Esophagus muscularis mucosa (tissue), 4 donors: ENCODE measurements around the gene CPLX4. TPM values are rescaled to one million over a fixed set of nuclear protein-coding genes. Genes with fewer than 3 reads are reported as not detected.
"Not testable (repeated sequence)": the region's sequence is repeated elsewhere in the genome, so short reads cannot be mapped to it uniquely, and the experiment has no call there.

ENCODE experiments used
- DNase-seq: peaks from one replicate; pipeline ENCODE4 v3.0.0-alpha.2; 2017; ENCODE audit errors: extremely low spot score
- H3K27ac ChIP-seq, 4 donors: fragments of 200-600 bp; sonication (generic); replicated peaks in 1 of 4; 1 replicate in 3 of 4; 2 replicates in 1 of 4; pipeline ENCODE4 v1.5.1; 2016 to 2019; ENCODE audit warnings: mild to moderate bottlenecking in 1 of 4
- H3K27me3 ChIP-seq, 4 donors: fragments of 200-600 bp; sonication (generic); one replicate each; pipeline versions ENCODE4 v1.5.1 to v1.6.0; 2016 to 2019
- H3K36me3 ChIP-seq, 4 donors: fragments of 200-600 bp; sonication (generic); one replicate each; pipeline ENCODE4 v1.5.1; 2016 to 2019
- H3K4me1 ChIP-seq, 4 donors: fragments of 200-600 bp; sonication (generic); one replicate each; pipeline ENCODE4 v1.5.1; 2016 to 2019
- H3K4me3 ChIP-seq, 4 donors: fragments of 200-600 bp; sonication (generic); 1 replicate in 2 of 4; 2 replicates in 2 of 4; pipeline ENCODE4 v1.5.1; 2016 to 2019; ENCODE audit warnings: mild to moderate bottlenecking in 4 of 4, moderate library complexity in 1 of 4
- H3K9me3 ChIP-seq, 4 donors: fragments of 200-600 bp; sonication (generic); 1 replicate in 3 of 4; 2 replicates in 1 of 4; pipeline ENCODE4 v1.5.1; 2016 to 2019
- EP300 ChIP-seq: sonication (generic); formaldehyde crosslinking; IDR thresholded peaks from one replicate; pipeline ENCODE4 v1.6.1; 2017; ENCODE audit warnings: antibody characterized with exemption
- POLR2A ChIP-seq: fragments of 450-650 bp; IDR thresholded peaks from one replicate; pipeline ENCODE4 v1.6.1; 2017; ENCODE audit warnings: antibody characterized with exemption, moderate library complexity, mild to moderate bottlenecking, low read depth
- POLR2AphosphoS5 ChIP-seq, 2 donors: sonication (generic); formaldehyde crosslinking; IDR thresholded peaks; one replicate each; pipeline ENCODE4 v1.6.1; 2017; ENCODE audit warnings: antibody characterized with exemption in 2 of 2
- WGBS: methylation state at CpG from one replicate; pipeline ENCODE4 v1.1.5; 2018; 5-methylcytosine and 5-hydroxymethylcytosine counted together
- intact Hi-C: fragments of 100-400 bp; cut with DNase I; formaldehyde crosslinking; loops from one replicate; pipeline ENCODE4 v1.15.1; 2023
- total RNA-seq, 4 donors: library from RNA; depleted of rRNA; stranded (reverse); fragments of >200 nt; gene quantifications; one replicate each; pipeline versions ENCODE4 v1.1.0 to v1.2.1, GENCODE V29; 2016
- TF ChIP-seq, protein P1 (sequence below), 3 experiments: fragments of 200-600 bp in 2 of 3; fragments of 450-650 bp in 1 of 3; sonication (generic) in 2 of 3; IDR thresholded peaks; one replicate each; pipeline ENCODE4 v1.5.1; 2017 to 2019; ENCODE audit warnings: antibody characterized with exemption in 3 of 3, mild to moderate bottlenecking in 2 of 3, moderate library complexity in 1 of 3

CPLX4 gene
- total RNA-seq, 4 donors from 2014 or later: not detected

DNA sequence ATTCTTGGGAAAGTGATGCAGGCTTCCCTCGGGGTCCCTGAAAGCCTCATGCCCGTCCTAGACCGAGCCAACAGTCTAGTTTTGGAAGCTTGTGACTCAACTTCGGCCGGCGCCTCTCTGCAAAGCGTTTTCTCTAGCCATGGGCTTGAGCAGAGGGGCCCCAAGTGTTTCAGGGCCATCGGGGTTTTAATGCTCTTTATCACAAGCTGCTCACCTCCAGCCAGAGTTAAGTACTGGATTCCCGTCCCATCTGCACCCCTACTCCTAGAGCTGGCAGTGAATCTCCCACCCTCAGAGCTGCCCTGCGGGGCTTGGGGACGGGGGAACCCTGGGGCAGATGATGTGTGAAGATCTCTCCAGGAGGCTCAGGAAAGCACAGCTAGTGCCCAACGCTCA is 52.5 kb downstream of the CPLX4 start:
- intact Hi-C loops: no loop called here
- peaks cover 0 to 87% (median 62%) of the 10 kb centered on the region in 4 donors for H3K27me3 ChIP-seq
- H3K9me3 ChIP-seq: no peaks in the 10 kb centered on the region
- DNase-seq: no peak
- H3K36me3 ChIP-seq: no peaks in the 10 kb centered on the region
- WGBS: 15% methylated on average over 11 of the region's 12 CpGs
- H3K4me1 ChIP-seq: peaks cover 12 to 35% (median 34%) of the 10 kb centered on the region in 4 donors
- TF ChIP-seq POLR2A (no peak), EP300 (no peak), POLR2AphosphoS5 (IDR thresholded peaks at IDR 0.05) (no peak)
- TF ChIP-seq, protein P1, sequence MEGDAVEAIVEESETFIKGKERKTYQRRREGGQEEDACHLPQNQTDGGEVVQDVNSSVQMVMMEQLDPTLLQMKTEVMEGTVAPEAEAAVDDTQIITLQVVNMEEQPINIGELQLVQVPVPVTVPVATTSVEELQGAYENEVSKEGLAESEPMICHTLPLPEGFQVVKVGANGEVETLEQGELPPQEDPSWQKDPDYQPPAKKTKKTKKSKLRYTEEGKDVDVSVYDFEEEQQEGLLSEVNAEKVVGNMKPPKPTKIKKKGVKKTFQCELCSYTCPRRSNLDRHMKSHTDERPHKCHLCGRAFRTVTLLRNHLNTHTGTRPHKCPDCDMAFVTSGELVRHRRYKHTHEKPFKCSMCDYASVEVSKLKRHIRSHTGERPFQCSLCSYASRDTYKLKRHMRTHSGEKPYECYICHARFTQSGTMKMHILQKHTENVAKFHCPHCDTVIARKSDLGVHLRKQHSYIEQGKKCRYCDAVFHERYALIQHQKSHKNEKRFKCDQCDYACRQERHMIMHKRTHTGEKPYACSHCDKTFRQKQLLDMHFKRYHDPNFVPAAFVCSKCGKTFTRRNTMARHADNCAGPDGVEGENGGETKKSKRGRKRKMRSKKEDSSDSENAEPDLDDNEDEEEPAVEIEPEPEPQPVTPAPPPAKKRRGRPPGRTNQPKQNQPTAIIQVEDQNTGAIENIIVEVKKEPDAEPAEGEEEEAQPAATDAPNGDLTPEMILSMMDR (IDR thresholded peaks at IDR 0.05): no peak
- no peak overlapping the region for H3K4me3 ChIP-seq
- no peak overlapping the region for H3K27ac ChIP-seq

DNA sequence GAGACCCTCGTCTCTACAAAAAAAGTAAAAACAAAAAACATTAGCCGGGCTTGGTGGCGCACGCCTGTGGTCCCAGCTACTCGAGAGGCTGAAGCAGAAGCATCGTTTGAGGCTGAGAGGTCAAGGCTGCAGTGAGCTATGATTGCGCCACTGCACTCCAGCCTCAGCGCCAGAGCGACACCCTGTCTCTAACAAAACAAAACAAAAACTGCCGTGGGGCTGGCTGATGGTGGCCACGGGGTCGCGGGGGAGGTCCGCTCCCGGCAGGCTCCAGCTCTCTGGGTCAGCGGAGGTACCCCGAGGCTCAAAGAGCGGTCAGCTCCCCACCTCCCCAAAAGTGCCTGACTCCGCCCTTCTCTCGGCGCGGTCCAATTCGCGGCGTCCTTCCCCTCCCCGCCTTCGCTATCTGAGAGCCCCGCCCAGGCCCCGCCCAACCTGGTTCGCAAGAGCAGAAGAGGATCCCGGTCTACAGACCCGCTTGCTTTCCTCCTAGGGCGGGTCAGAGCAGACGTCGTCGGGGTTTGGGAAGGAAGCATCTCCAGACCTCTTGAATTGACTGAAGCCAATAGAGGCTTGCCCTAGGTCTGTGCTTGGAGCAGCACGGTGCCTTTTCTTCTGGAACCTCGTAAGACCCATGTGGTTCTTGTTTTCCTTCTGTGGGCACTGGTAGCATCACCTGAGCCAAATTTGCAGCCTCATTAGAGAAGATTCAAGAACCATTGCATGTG is 53.0 kb downstream of the CPLX4 start:
- Histone ChIP-seq H3K4me1 (peaks cover 12 to 35% (median 34%) of the 10 kb centered on the region in 4 donors), H3K9me3 (no peaks in the 10 kb centered on the region), H3K27ac (no peak overlapping the region), H3K4me3 (peak overlapping the region; percentile 12 to 44 (median 22)), H3K36me3 (no peaks in the 10 kb centered on the region), H3K27me3 (peaks cover 0 to 81% (median 57%) of the 10 kb centered on the region in 4 donors)
- WGBS: 3% methylated on average over 12 of the region's 38 CpGs
- TF ChIP-seq, protein P1 (IDR thresholded peaks at IDR 0.05): no peak
- TF ChIP-seq POLR2AphosphoS5 (IDR thresholded peaks at IDR 0.05) (no peak), POLR2A (no peak), EP300 (no peak)
- DNase-seq: no peak
- intact Hi-C loops: no loop called here

DNA sequence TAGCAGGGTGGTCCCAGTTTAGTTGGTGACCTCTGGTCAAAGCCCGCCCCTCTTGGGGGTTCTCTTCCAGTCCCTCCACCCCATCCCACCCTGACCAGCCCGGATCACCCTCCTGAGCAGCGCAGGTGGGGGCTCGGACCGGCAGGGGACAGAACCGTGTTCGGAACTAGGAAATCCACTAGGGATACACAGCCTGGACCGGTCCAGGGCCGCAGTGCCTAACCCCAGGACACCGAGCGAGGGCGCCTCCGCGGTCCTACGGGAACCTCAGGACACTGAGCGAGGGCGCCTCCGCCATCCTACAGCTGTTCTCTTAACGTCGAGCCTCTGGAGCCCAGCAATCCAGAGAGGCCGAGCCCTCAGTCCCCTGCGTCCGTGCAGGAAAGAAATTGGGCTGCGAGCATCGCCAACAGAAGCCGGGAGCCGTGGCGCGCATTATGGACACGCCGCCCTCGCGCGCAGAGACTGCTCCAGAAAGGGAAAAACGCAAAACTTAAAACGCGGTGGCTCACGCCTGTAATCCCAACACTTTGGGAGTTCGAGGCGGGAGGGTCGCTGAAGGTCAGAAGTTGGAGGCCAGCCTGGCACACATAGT is 53.7 kb downstream of the CPLX4 start:
- H3K27me3 ChIP-seq: peaks cover 0 to 74% (median 50%) of the 10 kb centered on the region in 4 donors
- intact Hi-C loops: no loop called here
- peaks cover 12 to 33% (median 32%) of the 10 kb centered on the region in 4 donors for H3K4me1 ChIP-seq
- no peaks in the 10 kb centered on the region for H3K9me3 ChIP-seq
- TF ChIP-seq EP300: no peak
- TF ChIP-seq POLR2AphosphoS5 (IDR thresholded peaks at IDR 0.05): no peak
- WGBS: 8% methylated on average over 22 of the region's 41 CpGs
- no peak overlapping the region for H3K27ac ChIP-seq
- H3K4me3 ChIP-seq: peak overlapping the region in 2 of 4 donors; percentile 12 to 44
- no peaks in the 10 kb centered on the region for H3K36me3 ChIP-seq
- DNase-seq: peak; percentile 45

DNA sequence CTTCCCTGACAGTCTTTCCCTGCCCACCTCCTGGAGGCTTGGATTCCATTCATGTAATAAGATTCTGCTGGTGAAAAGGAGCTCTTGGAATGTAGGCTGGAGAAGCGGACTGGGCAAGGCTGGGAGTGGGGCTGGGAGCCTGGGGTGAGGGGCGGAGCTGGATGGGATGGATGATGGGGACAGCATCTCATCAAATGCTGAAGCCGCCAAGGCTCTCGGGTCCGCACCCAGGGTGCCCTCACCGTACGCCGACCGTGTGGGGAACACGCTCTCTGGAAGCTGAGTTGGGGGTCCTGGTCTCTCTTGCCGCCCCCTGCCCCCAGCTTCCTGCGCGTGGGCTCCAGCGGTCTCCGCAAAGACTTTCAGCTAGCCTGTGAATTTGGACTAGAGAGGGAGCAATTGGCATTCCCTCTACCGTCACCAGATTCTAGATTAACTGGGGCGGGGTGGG is 54.3 kb downstream of the CPLX4 start:
- no peak overlapping the region for H3K4me3 ChIP-seq
- intact Hi-C loops: no loop called here
- TF ChIP-seq EP300: no peak
- TF ChIP-seq POLR2AphosphoS5 (IDR thresholded peaks at IDR 0.05): no peak
- TF ChIP-seq, protein P1 (IDR thresholded peaks at IDR 0.05): no peak
- no peak for TF ChIP-seq POLR2A
- H3K4me1 ChIP-seq: peaks cover 12 to 28% (median 27%) of the 10 kb centered on the region in 4 donors
- H3K9me3 ChIP-seq: no peaks in the 10 kb centered on the region
- no peaks in the 10 kb centered on the region for H3K36me3 ChIP-seq
- H3K27ac ChIP-seq: no peak overlapping the region
- peak; percentile 78 for DNase-seq
- 3% methylated on average over 17 of the region's 17 CpGs for WGBS
- H3K27me3 ChIP-seq: peaks cover 0 to 68% (median 48%) of the 10 kb centered on the region in 4 donors

DNA sequence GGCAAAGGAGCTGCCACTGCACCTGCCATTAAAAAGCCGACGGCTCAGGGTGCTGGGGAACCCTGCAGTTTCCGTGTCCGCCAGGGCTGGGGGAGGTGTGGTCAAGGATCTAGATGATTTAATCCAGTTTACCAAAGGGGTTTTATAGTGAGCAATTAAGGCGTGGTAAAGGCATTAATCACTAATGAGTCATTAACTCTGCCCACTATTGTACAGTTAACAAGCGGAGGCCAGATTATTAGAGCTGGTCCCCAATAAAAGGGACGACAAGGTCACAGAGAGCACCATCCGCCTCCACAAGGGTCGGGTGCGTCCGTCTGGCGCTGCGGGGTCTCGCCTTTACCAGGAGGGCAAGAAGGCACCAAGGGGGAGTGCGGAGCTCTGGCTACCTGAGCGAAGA is 54.8 kb downstream of the CPLX4 start:
- no peak for TF ChIP-seq EP300
- TF ChIP-seq POLR2A: no peak
- Histone ChIP-seq H3K4me3 (no peak overlapping the region), H3K9me3 (no peaks in the 10 kb centered on the region), H3K27ac (no peak overlapping the region), H3K4me1 (peaks cover 9 to 24% (median 22%) of the 10 kb centered on the region in 4 donors), H3K36me3 (no peaks in the 10 kb centered on the region), H3K27me3 (peaks cover 0 to 63% (median 45%) of the 10 kb centered on the region in 4 donors)
- whole genome bisulfite sequencing: 8% methylated on average over 12 of the region's 16 CpGs
- peak; percentile 66 for DNase-seq
- intact Hi-C loops: no loop called here

DNA sequence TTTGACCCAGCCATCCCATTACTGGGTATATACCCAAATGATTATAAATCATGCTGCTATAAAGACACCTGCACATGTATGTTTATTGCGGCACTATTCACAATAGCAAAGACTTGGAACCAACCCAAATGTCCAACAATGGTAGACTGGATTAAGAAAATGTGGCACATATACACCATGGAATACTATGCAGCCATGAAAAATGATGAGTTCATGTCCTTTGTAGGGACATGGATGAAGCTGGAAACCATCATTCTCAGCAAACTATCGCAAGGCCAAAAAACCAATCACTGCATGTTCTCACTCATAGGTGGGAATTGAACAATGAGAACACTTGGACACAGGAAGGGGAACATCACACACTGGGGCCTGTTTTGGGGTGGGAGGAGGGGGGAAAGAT is 56.2 kb downstream of the CPLX4 start:
- H3K27ac ChIP-seq, H3K4me3 ChIP-seq, H3K9me3 ChIP-seq, intact Hi-C loops, DNase-seq, H3K36me3 ChIP-seq: not testable (repeated sequence)
- Histone ChIP-seq H3K27me3 (peaks cover 0 to 58% (median 33%) of the 10 kb centered on the region in 4 donors), H3K4me1 (peaks cover 0 to 10% (median 8%) of the 10 kb centered on the region in 4 donors)
- WGBS: 86% methylated on average over 2 of the region's 2 CpGs

DNA sequence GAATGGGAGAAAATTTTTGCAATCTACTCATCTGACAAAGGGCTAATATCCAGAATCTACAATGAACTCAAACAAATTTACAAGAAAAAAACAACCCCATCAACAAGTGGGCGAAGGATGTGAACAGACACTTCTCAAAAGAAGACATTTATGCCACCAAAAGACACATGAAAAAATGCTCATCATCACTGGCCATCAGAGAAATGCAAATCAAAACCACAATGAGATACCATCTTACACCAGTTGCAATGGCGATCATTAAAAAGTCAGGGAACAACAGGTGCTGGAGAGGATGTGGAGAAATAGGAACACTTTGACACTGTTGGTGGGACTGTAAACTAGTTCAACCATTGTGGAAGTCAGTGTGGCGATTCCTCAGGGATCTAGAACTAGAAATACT is 56.6 kb downstream of the CPLX4 start:
- H3K36me3 ChIP-seq, H3K27ac ChIP-seq, H3K4me3 ChIP-seq, H3K9me3 ChIP-seq, intact Hi-C loops, DNase-seq: not testable (repeated sequence)
- Histone ChIP-seq H3K27me3 (peaks cover 0 to 58% (median 31%) of the 10 kb centered on the region in 4 donors), H3K4me1 (peaks cover 0 to 10% (median 8%) of the 10 kb centered on the region in 4 donors)
- WGBS: 90% methylated on average over 3 of the region's 3 CpGs

DNA sequence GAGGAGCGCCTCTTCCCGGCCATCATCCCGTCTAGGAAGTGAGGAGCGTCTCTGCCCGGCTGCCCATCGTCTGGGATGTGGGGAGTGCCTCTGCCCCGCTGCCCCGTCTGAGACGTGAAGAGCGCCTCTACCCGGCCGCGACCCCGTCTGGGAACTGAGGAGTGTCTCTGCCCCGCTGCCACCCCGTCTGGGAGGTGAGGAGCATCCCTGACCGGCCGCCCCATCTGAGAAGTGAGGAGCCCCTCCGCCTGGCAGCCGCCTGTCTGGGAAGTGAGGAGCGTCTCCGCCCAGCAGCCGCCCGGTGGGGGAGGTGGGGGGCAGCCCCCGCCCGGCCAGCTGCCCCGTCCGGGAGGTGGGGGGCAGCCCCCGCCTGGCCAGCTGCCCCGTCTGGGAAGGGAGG is 63.0 kb downstream of the CPLX4 start:
- H3K4me3 ChIP-seq, H3K27ac ChIP-seq, intact Hi-C loops, DNase-seq, H3K4me1 ChIP-seq, H3K36me3 ChIP-seq: not testable (repeated sequence)
- 97% methylated on average over 7 of the region's 30 CpGs for WGBS
- peaks cover 0 to 37% (median 0%) of the 10 kb centered on the region in 4 donors for H3K27me3 ChIP-seq
- H3K9me3 ChIP-seq: peaks cover 0 to 11% (median 0%) of the 10 kb centered on the region in 4 donors
